Measurements from ENCODE around the gene RAB40A.

The RAB40A gene, protein sequence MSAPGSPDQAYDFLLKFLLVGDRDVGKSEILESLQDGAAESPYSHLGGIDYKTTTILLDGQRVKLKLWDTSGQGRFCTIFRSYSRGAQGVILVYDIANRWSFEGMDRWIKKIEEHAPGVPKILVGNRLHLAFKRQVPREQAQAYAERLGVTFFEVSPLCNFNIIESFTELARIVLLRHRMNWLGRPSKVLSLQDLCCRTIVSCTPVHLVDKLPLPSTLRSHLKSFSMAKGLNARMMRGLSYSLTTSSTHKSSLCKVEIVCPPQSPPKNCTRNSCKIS

DNA sequence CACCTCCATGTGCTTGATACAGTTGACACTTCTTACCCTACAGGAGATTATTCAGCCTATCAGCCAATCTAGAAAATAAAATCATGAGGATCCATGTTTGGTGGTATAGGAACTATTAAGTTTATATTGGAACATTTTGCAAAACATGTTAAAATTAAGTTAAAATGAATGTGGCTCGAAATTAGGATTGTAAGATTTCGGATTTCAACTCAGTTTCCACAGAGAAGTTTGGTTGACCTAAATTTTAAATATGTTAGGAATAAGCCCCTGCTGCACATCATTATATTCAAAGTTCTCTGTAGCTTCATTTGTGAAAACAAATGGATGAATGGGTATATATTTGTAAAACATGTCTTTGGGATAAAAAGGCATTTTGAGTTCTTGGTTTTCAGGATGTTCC, at the start of gene RAB40A:
Gene RAB40A (minus strand): TSS at position 101 of the 400 bp plus-strand sequence. CDS start 18,733 bp downstream, outside the sequence.
- no peak for DNase-seq (ENCODE audit: low spot score)

DNA sequence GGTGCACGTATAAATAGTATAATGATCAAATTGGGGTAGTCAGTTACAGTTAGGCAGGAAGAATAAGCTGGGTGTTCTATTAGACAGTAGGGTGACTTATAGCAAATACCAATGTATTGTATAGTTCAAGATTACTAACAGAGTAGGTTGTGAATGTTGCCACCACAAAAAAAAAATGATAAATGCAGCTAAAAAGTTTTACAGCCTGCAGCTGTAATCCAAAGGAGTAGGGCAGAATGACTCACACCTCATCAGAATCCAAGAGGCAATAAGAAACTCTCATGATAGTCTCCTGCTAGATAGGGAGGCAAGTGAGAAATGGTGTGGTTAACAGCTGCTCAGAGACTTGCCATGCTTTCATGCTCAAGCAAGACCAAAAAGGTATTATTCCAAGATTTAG, 46.5 kb upstream of the RAB40A start:
- no peak for DNase-seq (ENCODE audit: low spot score)

DNA sequence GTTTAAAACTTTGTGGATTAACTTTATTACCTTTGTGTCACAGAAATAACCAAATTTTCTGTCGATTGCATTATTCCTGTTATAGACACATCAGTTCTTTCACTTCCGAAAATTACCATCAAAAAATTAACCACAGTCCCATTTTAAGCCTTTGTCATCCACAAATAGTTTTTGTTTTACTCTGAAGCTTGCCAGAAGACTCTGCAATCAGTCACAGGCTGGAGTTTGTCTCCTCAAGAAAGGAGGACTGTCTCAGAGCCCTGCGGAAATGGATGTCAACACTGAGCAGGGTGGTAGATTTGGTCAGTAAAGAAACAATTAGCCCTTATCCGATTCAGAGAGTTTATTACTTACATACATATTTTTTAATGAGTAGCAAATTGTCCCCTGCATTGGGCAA, 45.9 kb upstream of the RAB40A start:
- DNase-seq (ENCODE audit: low spot score): no peak

DNA sequence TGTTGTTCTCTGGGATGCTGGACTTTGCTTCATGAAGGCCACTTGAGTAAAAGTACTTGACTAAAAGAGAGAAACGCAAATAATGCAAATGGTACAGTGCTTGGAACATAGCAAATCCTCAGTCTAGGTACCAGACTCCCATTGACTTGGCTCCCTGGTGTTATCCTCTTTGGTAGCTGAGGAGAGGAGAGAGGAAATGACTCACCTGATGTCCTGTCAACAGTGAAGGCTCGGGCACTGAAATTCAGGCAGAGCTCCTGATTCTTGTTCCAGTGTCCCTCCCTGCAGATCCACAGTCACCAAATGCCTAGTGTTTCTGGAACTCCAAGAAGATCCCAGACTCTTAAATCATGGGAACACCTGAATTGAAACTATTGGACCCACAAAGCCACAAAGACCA, 43.5 kb upstream of the RAB40A start:
- no peak for DNase-seq (ENCODE audit: low spot score)

DNA sequence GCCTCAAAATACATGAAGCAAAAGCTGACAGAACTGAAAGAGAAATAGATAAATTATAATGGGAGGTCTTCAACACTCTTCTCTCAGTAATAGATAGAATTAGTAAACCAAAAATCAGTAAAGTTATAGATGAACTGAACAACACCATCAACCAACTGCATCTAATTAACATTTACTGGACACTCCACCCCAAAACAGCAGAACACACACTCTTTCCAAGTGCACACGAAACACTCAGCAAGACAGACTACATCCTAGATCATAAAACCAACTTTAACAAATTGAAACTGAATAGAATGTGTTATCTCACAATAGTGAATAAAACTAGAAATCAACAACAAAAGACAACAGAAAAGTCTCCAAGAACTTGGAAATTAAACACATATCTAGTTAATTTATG, 41.0 kb upstream of the RAB40A start:
- no peak for DNase-seq (ENCODE audit: low spot score)

DNA sequence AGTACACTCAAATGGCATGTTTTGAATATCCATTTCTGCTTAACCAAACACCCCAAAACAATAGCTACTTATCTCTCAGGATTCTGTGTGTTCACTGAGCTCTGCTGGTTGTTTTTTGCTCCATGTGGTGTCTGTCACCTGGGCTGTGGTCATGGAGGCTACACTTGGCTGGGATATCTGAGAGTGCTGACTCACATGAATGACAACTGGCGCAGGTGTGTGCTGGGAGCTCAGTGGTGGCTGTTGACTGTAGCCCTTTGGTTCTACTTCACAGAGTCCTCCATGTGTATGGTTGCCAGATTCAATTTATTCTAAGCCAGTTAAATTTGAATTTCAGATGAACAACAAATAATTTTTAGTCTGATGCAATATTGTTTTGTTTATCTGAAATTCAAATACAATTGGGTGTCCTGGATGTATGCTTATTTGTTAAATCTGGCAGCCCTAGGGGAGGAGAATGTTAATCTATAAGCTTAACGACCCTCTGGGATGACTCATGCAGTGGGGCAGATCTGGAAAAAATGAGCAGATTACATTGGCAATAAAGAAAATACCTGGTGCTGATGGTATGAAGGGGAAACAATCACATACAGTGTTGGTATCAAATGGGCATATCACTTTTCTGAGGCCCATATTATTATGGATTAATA, 37.8 kb upstream of the RAB40A start:
- DNase-seq (ENCODE audit: low spot score): no peak

DNA sequence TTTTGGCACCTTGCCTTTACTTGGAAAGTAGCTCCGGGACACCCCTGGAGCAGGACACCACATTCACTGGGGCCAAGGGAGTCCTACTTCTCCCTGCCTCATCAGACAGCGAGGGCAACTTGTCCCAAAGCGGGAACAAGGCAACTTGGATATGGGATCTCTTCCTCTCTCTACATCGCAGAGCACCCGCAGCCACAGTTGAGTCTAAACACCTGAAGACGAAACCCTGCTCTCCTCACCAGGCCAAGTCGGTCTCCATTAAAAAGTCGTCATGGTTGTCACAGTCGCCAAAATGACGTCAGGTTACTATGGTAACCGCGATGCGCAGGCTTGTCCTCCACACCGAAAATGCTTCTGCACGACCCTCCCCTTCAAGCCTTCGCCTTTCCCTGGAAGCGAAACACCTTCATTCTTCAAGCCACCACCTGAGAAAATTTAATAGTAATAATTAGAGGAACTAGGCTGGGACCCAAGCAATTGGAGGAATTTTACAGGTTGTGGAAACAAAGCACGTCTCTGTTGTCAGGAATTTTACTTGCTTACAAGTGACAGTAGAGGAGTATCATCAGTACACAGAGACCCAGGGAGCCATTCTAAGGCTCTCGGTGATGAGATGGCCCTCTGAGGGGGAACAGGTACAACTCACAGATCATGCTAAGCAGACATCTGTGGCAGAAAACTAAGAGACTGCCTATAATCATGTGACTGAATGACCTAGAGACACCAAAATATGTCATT, 35.6 kb upstream of the RAB40A start:
- DNase-seq (ENCODE audit: low spot score): peak; percentile 64

DNA sequence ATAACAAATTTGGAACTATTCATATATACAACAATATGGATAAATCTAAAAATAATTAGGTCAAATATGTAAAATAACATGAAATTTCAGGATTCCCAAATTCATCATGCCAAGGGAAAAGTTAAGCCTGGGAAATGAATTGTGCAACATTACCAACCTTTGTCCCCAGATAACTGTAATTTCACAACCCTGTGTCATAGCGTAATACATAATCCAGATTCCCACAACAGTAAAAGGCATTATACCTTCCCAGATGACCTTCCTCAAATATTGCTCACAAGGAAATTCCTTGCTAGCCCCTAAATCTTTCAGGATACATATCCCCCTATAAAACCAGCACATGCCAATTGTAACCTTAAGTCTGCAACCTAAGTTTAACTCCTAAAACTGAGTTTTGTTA, 32.9 kb upstream of the RAB40A start:
- DNase-seq (ENCODE audit: low spot score): no peak

DNA sequence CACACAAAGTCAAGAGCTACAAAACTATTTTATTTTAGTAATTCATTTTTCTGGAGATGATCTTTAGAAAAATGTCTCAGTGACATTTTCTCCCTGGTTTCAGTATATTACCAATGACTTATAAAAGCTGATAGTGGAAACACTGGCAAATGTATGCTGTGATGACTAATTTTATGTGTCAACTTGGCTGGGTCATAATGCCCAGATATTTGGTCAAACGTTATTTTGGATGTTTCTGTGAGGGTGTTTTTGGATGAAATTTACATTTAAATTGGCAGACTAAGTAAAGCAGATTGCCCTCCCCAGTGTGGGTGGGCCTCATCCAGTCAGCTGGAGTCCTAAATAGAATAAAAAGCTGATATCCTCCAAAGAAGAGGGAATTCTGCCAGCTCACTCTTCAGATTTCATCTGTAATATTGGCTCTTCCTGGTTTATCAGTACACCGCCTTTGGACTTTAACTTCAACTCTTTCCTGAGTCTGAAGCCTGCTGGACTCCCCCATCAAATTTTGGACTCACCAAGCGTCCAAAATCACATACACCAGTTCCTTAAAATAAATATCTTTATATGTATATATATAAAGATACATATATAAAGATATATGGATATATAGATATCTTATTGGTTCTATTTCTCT, 31.2 kb upstream of the RAB40A start:
- no peak for DNase-seq (ENCODE audit: low spot score)

DNA sequence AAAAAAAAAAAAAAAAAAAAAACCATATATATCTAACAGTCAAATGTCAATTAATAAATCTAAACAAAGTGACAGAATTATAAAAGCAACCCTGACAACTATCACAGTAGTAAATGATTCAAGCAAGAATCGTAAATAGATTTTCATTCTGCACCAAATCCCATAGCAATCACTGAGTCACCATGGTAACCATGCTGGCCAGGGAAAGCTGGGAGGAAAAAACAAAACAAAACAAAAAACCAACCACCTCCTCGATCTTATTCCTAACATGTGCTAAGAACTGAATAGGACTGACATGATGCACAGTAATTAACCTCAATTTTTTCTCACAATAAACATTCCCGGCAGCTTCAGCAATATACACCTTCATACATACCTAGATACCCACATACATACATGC, 30.6 kb upstream of the RAB40A start:
- DNase-seq (ENCODE audit: low spot score): no peak

DNA sequence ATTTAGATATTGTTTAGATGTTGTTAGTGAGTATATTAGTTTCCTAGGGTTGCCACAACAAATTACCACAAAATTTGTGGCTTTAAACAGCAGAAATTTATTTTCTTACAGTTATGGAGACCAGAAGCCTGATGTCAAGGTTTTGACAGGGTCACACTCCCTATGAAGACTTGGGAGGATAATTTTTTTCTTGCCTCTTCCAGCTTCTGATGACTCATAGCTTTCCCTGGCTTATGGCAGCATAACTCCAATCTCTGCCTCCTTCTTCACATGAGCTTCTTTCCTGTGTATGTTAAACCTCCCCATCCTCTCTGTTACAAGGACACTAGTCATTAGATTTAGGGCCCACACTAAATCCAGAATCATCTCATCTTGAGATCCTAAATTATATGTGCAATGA, 20.9 kb upstream of the RAB40A start:
- no peak for DNase-seq (ENCODE audit: low spot score)

DNA sequence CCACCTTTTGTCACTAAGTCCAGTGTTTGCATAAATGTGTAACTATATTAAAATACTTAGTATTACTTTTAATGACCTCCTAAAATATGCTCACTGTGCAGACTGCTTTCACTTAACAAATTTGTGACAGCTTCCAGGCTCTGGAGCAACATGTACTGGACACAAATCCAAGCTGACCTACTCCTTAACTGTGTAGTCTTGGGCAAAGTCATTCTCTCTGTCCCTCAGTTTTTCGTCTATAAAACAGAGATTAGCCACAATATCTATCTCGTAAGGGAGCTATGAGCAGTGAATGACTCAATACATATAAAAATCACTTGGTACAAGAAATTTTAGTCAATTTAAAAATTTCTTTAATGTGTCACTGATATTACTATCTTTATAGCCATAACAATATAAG, 20.4 kb upstream of the RAB40A start:
- no peak for DNase-seq (ENCODE audit: low spot score)

DNA sequence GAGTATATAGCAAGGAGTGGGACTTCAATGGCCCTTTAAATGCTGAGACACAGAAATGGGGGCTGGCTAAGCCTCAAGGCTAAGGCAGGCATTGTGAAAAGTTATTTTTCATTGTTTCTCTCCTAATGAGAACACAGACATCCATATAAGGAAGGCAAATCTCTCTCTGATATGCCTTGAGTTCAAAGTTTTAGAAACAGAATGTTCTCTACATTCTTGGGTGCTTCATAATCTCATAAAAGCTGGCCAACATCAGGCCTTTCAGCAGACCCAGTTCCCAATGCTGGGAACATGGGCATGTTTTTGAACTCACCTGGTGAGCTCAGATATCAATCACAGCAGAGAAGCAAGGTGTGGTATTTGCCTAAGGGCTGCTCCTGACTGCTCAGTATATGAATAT, 19.4 kb upstream of the RAB40A start:
- no peak for DNase-seq (ENCODE audit: low spot score)

DNA sequence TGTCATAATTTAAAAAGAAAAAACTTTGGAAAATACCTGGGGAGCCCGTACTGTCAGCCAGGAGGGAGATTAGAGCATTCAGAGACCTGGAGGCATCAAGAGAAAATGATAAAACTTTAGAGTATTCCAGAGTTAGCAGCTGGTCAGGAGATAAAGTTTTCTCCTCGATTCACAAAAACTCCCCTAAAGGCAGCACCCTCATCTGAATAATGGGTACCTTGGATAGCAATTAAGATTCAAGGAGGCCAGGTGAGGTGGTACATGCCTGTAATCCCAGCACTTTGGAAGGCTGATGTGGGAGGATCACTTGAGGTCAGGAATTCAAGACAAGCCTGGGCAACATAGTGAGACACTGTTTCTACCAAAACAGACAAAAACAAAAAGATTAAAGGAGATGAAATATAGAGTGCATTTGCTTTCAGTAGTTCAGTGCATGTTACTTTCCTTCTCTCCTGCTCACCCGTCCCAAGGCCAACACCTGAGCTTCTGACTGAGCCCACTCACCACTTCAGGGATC, 18.6 kb upstream of the RAB40A start:
- DNase-seq (ENCODE audit: low spot score): no peak

DNA sequence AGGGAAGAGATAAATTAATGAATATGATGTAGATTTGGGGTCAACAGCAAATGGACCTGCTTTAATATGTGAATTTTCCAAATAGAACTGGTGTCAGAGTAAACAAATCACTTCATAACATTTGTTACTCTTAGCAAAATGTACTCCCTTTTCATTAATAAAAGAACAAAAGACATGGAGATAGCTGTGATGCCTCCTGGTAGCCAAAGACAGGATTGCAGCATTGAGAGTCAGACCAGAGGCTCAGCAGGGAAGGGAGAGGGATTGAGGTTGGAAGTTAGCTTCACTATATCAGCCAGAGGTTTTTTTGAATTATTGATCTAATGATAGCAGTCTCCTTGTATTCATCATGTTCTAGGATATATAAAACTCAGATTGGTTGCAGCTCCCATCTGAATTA, 17.4 kb upstream of the RAB40A start:
- DNase-seq (ENCODE audit: low spot score): no peak

DNA sequence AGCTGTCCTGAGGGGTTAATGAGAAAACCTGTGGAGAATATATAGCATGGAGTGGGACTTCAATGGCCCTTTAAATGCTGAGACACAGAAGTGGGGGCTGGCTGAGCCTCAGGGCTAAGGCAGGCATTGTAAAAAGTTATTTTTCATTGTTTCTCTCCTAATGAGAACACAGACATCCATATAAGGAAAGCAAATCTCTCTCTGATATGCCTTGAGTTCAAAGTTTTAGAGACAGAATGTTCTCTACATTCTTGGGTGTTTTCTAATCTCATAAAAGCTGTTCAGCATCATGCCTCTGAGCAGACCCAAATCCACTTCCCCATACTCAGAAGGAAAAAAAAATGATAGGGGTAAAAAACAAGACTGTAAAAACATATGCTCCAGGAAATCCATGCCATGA, 16.8 kb upstream of the RAB40A start:
- no peak for DNase-seq (ENCODE audit: low spot score)

DNA sequence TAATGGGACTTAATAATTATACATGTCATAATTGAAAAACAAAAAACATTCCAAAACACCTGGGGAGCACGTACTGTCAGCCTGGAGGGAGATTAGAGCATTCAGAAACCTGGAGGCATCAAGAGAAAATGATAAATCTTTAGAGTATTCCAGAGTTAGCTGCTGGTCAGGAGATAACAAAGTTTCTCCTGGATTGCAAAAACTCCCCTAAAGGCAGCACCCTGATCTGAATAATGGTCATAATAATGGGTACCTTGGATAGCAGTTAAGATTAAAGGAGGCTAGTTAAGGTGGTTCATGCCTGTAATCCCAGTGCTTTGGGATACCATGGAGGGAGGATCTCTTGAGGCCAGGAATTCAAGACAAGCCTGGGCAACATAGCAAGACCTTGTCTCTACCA, 15.9 kb upstream of the RAB40A start:
- DNase-seq (ENCODE audit: low spot score): no peak

DNA sequence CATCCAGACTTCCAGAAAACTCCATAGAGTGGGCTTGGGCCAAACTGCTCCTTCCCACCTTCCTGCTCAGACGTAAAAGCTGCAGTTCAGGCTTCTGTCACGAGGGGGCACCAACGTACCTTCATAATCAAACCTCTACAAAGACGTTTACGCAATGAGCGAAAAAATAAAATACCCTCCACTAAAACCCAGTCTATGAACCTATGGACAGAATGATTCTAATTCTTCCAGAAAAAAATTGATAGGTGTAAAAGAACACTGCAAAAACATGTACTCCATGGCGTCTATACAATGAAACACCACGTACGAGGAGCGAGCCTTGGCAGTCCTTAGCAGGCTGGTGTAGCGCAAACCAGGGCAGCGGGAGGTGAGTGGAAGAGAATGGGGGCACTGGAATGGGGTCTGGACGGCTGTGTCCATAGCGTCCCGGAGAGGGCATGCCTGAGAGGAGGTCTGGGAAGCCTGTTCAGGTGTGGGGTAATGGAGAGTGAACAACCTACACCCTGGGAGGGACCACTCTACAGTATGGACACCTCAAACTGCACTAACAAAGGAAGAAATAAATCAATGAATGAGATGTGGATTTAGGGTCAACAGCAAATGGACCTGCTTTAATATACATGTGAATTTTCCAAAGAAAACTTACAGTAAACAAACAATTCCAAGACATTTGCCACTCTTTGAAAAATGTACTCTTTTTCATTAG, 14.4 kb upstream of the RAB40A start:
- DNase-seq (ENCODE audit: low spot score): peak; percentile 63

DNA sequence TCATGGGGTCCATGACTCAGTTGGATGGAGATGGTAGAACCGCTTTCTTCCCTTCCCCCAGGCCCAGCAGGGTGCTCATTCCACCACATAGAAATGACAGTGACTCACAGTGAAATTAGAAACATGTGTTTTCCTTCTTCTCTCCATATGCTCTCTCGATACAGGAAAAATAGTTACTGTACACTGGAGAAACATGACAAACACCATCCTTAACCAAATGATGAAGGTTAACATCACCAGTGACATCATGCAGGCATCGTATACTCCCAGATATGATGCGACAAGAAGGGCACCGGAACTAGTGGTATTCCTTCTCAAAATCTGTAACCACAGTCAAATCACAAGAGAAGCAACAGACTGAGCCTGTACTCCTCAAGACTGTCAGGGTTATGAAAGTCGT, 11.7 kb upstream of the RAB40A start:
- no peak for DNase-seq (ENCODE audit: low spot score)

DNA sequence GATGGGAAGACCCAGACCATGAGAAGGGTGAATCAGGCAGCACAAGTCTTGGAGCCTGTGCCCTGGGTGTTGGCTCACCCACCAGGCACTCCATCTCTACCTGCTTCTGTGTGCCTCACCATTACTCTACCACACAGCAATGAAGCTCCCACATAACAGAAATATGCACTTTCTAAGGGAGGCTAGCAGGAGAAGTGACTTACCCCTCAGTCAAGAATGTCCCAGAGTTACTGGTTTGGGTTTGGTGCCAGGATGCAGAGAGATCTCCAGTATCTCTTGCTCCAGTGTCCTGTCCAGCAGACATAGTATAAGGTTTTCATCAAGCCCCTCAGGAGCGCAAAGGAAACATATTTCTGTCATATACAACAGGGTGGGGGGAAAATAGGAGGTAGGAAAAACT, 11.3 kb upstream of the RAB40A start:
- no peak for DNase-seq (ENCODE audit: low spot score)

DNA sequence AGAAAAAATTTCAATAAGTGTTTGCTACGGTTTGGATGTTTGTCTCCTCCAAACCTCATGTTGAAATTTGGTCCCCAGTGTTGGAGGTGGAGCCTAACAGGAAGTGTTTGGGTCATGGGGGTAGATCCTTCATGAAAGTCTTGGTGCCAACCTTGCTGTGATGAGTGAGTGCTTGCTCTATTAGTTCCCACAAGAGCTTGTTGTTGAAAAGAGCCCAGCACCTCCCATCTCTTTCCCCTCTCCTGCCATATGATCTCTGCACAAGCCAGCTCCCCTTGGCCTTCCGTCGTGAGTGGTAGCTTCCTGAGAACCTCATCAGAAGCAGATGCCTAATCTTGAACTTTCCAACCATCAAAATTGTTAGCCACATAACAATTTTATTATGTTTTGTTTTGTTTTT, 10.3 kb upstream of the RAB40A start:
- DNase-seq (ENCODE audit: low spot score): no peak

DNA sequence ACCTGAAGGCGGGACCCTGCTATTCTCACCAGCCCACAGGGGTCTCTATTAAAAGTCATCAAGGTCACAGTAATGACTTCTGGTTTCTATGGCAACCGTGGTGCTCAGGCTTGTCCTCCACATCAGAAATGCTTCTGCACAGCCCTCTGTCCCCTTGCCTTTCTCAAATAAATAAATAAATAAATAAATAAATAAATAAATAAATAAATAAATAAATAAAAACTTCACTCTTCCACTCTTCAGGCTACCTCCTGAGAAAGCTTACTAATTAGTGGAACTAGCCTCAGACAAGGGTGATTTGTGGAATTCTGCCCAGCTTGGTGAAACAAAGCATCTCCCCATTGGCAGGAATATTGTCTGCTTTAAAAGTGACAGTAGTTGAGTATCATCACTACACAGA, 5.5 kb upstream of the RAB40A start:
- no peak for DNase-seq (ENCODE audit: low spot score)
